ENCODE results near the gene MAPK13. TPM values are rescaled to one million over a fixed set of nuclear protein-coding genes. Genes with fewer than 3 reads are reported as not detected.

Gene MAPK13
- total RNA-seq, 1 donor from 2014 or later: 70.6 TPM

DNA sequence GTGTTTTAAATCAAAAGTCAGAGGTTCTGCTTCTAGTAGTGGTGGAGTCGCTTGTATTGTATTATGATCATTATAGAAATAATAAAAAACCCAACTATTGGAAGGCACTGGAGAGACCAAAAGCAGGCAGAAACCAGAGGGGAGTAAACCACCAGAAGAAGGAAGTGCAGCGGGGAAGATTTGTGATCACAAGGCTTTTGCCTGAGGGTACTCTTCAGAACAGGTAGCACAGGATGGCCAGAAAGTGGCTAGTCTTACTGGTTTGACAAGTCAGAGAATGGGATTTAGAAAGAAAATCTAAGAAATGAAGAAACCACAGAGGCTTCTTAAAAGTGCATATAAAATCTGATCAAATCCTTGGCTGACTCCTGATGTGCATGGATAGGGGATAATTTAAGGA, 24.0 kb downstream of the MAPK13 start:
- no peak overlapping the region for H3K4me3 ChIP-seq (ENCODE audit: low read depth, low read length)
- no peaks in the 10 kb centered on the region for H3K36me3 ChIP-seq (ENCODE audit: control insufficient read depth, insufficient read depth, low read length)
- H3K27me3 ChIP-seq (ENCODE audit: control insufficient read depth, insufficient read depth, low read length): no peaks in the 10 kb centered on the region
- FAIRE-seq (no peak), DNase-seq (ENCODE audit: low read depth) (peak; percentile 78)
- TF ChIP-seq, protein P1, sequence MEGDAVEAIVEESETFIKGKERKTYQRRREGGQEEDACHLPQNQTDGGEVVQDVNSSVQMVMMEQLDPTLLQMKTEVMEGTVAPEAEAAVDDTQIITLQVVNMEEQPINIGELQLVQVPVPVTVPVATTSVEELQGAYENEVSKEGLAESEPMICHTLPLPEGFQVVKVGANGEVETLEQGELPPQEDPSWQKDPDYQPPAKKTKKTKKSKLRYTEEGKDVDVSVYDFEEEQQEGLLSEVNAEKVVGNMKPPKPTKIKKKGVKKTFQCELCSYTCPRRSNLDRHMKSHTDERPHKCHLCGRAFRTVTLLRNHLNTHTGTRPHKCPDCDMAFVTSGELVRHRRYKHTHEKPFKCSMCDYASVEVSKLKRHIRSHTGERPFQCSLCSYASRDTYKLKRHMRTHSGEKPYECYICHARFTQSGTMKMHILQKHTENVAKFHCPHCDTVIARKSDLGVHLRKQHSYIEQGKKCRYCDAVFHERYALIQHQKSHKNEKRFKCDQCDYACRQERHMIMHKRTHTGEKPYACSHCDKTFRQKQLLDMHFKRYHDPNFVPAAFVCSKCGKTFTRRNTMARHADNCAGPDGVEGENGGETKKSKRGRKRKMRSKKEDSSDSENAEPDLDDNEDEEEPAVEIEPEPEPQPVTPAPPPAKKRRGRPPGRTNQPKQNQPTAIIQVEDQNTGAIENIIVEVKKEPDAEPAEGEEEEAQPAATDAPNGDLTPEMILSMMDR (IDR thresholded peaks at IDR 0.05; ENCODE audit: insufficient read depth, low read length, severe bottlenecking): no peak

DNA sequence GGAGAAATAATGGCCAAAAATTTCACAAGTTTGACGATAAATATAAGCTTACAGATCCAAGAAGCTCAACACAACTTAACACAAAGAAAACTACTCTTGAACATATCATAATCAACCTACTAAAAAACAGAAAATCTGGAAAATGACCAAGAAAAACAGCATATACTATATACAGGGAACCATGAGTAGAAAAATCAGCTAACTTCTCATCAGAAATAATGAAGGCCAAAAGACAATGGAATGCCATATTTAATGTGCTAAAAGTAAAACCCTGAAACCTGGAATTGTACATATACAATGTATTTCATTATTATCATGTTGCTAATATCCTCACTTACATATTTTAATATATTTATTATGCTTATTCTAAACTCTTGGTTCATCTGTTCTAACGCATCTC, 25.3 kb downstream of the MAPK13 start:
- FAIRE-seq (no peak), DNase-seq (ENCODE audit: low read depth) (no peak)
- TF ChIP-seq, protein P1 (IDR thresholded peaks at IDR 0.05; ENCODE audit: insufficient read depth, low read length, severe bottlenecking): no peak
- Histone ChIP-seq H3K27me3 (ENCODE audit: control insufficient read depth, insufficient read depth, low read length) (no peaks in the 10 kb centered on the region), H3K4me3 (ENCODE audit: low read depth, low read length) (no peak overlapping the region), H3K36me3 (ENCODE audit: control insufficient read depth, insufficient read depth, low read length) (no peaks in the 10 kb centered on the region)

DNA sequence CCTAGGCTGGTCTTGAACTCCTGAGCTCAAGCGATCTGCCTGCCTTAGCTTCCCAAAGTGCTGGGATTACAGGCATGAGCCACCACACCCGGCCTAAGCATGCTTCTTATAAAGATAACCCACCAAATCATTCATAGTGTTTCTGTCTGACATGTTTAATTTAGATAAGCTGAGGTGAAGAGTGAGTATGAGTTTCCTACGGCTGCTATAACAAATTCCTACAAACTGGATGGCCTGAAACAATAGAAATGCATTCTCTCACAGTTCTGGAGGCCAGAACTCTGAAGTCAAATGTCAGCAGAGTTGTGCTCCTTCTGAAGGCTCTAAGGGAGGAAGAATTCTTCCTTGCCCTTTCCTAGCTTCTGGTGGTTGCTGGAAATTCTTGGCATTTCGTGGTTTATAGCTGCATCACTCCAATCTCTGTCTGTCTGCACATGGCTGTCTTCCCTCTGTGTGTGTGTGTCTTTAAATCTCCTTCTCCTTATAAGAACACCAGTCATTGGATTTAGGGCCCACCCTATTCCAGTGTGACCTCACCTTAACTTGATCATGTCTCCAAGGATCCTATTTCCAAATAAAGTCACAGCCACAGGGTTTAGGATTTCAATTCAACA, 29.9 kb downstream of the MAPK13 start:
- no peaks in the 10 kb centered on the region for H3K27me3 ChIP-seq (ENCODE audit: control insufficient read depth, insufficient read depth, low read length)
- H3K4me3 ChIP-seq (ENCODE audit: low read depth, low read length): no peak overlapping the region
- no peak for DNase-seq (ENCODE audit: low read depth)
- TF ChIP-seq, protein P1 (IDR thresholded peaks at IDR 0.05; ENCODE audit: insufficient read depth, low read length, severe bottlenecking): no peak
- no peaks in the 10 kb centered on the region for H3K36me3 ChIP-seq (ENCODE audit: control insufficient read depth, insufficient read depth, low read length)
- FAIRE-seq: no peak

DNA sequence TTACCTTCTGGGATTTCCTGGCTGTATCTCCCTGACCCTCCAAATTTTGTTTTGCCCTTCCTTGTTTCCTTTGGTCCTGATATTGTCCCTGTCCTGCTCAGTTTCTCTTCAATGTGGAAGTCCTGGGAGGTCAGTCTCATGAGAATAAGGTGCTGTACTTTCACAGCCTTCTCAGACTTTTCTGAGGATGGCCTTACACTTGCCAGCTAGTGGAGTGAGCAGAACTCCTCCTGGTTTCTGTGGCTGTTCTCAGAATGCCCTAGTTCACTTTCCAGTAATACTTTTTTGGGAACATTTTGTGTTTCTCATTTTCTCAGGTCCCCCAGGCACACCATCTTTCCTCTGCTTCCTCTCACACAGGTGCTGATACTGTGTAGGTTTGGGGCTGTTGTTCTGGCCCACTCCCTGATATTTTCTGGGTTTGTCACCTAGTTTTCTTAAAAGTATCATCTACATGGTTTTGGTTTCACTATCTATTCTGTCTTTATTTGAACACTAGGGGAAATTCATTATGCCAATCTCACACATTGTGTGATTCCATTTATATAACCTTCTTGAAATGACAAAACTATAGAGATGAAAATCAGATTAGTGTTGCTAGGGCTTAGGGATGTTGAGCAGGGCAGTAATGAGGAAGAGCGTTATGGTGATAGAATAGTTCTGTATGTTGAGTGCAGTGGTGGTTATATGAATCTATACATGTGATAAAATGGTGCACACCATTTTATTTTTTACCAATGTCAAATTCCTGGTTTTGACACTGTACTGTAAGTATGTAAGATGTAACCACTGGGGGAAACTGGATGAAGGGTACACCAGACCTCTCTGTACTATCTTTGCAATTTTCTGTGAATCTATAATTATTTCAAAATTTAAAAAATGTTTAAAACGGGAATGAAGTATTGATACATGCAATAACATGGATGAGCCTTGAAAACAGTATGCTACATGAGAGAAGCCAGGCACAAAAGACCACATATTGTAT, 39.0 kb downstream of the MAPK13 start:
- DNase-seq (ENCODE audit: low read depth) (no peak), FAIRE-seq (no peak)
- Histone ChIP-seq H3K27me3 (ENCODE audit: control insufficient read depth, insufficient read depth, low read length) (no peaks in the 10 kb centered on the region), H3K4me3 (ENCODE audit: low read depth, low read length) (no peak overlapping the region), H3K36me3 (ENCODE audit: control insufficient read depth, insufficient read depth, low read length) (no peaks in the 10 kb centered on the region)
- TF ChIP-seq, protein P1 (IDR thresholded peaks at IDR 0.05; ENCODE audit: insufficient read depth, low read length, severe bottlenecking): no peak

DNA sequence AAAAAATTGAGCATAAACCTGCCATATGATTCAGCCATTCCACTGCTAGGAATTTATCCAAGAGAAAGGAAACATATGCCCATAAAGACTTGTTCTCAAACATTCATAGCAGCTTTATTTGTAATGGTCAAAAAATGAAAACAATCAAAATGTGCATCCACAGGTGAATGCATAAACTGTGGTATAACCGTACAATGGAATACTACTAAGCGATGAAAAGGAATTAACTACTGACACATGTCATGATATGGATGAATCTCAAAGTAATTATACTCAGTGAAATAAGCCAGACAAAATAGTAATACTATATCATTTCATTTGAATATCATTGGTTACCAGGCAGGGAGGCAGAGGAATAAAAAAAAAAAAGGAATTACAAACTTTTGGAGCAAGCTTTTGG, 40.4 kb downstream of the MAPK13 start:
- DNase-seq (ENCODE audit: low read depth) (no peak), FAIRE-seq (no peak)
- no peaks in the 10 kb centered on the region for H3K27me3 ChIP-seq (ENCODE audit: control insufficient read depth, insufficient read depth, low read length)
- TF ChIP-seq, protein P1 (IDR thresholded peaks at IDR 0.05; ENCODE audit: insufficient read depth, low read length, severe bottlenecking): no peak
- no peaks in the 10 kb centered on the region for H3K36me3 ChIP-seq (ENCODE audit: control insufficient read depth, insufficient read depth, low read length)
- no peak overlapping the region for H3K4me3 ChIP-seq (ENCODE audit: low read depth, low read length)
